Testis (tissue), 3 donors: Measurements from ENCODE around the gene FSTL4. TPM values are rescaled to one million over a fixed set of nuclear protein-coding genes. Genes with fewer than 3 reads are reported as not detected.

Experiments
- DNase-seq: peaks from one replicate; pipeline ENCODE4 v3.0.0-alpha.2; 2019
- H3K27ac ChIP-seq, 2 donors: fragments of 200-600 bp; sonication (generic); one replicate each; pipeline ENCODE4 v1.5.1; 2019
- H3K27me3 ChIP-seq: fragments of 200-600 bp; sonication (generic); one replicate; pipeline ENCODE4 v1.5.1; 2019
- H3K36me3 ChIP-seq: fragments of 200-600 bp; sonication (generic); one replicate; pipeline ENCODE4 v1.5.1; 2017; ENCODE audit warnings: low read depth; ENCODE audit errors: missing control alignments
- H3K4me1 ChIP-seq: fragments of 200-600 bp; sonication (generic); one replicate; pipeline ENCODE4 v1.5.1; 2019
- H3K4me3 ChIP-seq, 2 donors: fragments of 200-600 bp; sonication (generic); one replicate each; pipeline ENCODE4 v1.5.1; 2017 to 2019
- H3K9me3 ChIP-seq: fragments of 200-600 bp; sonication (generic); one replicate; pipeline ENCODE4 v1.5.1; 2017
- CTCF ChIP-seq, 3 experiments: fragments of 450-650 bp in 2 of 3; fragments of 200-600 bp in 1 of 3; sonication (generic) in 1 of 3; IDR thresholded peaks; one replicate each; pipeline ENCODE4 v1.5.1; 2016 to 2019; ENCODE audit warnings: antibody characterized with exemption in 3 of 3, mild to moderate bottlenecking in 2 of 3, moderate library complexity in 1 of 3
- POLR2A ChIP-seq: fragments of 450-650 bp; IDR thresholded peaks from one replicate; pipeline ENCODE4 v1.6.1; 2017; ENCODE audit warnings: antibody characterized with exemption, mild to moderate bottlenecking, moderate library complexity
- WGBS, 2 donors: methylation state at CpG; one replicate each; pipeline ENCODE4 v1.1.5; 2018; 5-methylcytosine and 5-hydroxymethylcytosine counted together
- intact Hi-C: fragments of 100-400 bp; cut with DNase I; formaldehyde crosslinking; loops from one replicate; pipeline ENCODE4 v1.15.1; 2023; ENCODE audit warnings: low total_unique reads
- polyA plus RNA-seq: library from polyadenylated mRNA; stranded (reverse); fragments of 350-450 nt; fragmentation: Illumina TruSeq; extraction: RNeasy Lipid Tissue Mini Kit (QIAGEN cat#74804); gene quantifications from one replicate; pipeline ENCODE4 v1.2.3, GENCODE V29; 2014; ENCODE audit warnings: low read depth, low replicate concordance; ENCODE audit not compliant: insufficient read depth
- total RNA-seq, 2 donors: library from RNA; depleted of rRNA; stranded (reverse); fragments of >200 nt; gene quantifications; one replicate each; pipeline ENCODE4 v1.2.3, GENCODE V29; 2016

The FSTL4 gene
- total and polyA plus RNA-seq, 3 donors from 2014 or later, result 7.1 to 8.6 (median 7.4) TPM

- H3K9me3 ChIP-seq, result no peaks in the 10 kb centered on the region
- DNase-seq, result no peak
- H3K4me1 ChIP-seq, result no peaks in the 10 kb centered on the region
- no peak overlapping the region for H3K27ac ChIP-seq
- no peak overlapping the region for H3K4me3 ChIP-seq
- H3K27me3 ChIP-seq, result no peaks in the 10 kb centered on the region
- 88 to 95% methylated on average over 3 of the region's 3 CpGs for WGBS, 2 donors
- intact Hi-C loops, result no loop called here
- H3K36me3 ChIP-seq, result no peaks in the 10 kb centered on the region
- TF ChIP-seq POLR2A (no peak), CTCF (IDR thresholded peaks at IDR 0.05) (no peak)
These were observed 316.8 kb downstream of the FSTL4 start for GRCh38 chr5:133295520-133295919.

GRCh38 chr5:133294380-133294779 lies 318.0 kb downstream of the FSTL4 start:
- no peak overlapping the region for H3K4me3 ChIP-seq
- DNase-seq, result no peak
- intact Hi-C loops, result no loop called here
- H3K9me3 ChIP-seq, result no peaks in the 10 kb centered on the region
- H3K4me1 ChIP-seq, result no peaks in the 10 kb centered on the region
- TF ChIP-seq CTCF (IDR thresholded peaks at IDR 0.05), result no peak
- TF ChIP-seq POLR2A, result no peak
- H3K27me3 ChIP-seq, result no peaks in the 10 kb centered on the region
- 68 to 84% methylated on average over 3 of the region's 3 CpGs for WGBS, 2 donors
- no peaks in the 10 kb centered on the region for H3K36me3 ChIP-seq
- H3K27ac ChIP-seq, result no peak overlapping the region

GRCh38 chr5:133293960-133294359 lies 318.4 kb downstream of the FSTL4 start:
- no peaks in the 10 kb centered on the region for H3K9me3 ChIP-seq
- DNase-seq, result no peak
- intact Hi-C loops, result no loop called here
- H3K4me1 ChIP-seq, result no peaks in the 10 kb centered on the region
- H3K27ac ChIP-seq, result no peak overlapping the region
- H3K36me3 ChIP-seq, result no peaks in the 10 kb centered on the region
- no peaks in the 10 kb centered on the region for H3K27me3 ChIP-seq
- TF ChIP-seq CTCF (IDR thresholded peaks at IDR 0.05) (no peak), POLR2A (no peak)
- no peak overlapping the region for H3K4me3 ChIP-seq
- WGBS, 2 donors, result 74 to 83% methylated on average over 7 of the region's 7 CpGs

GRCh38 chr5:133292300-133292699 lies 320.0 kb downstream of the FSTL4 start:
- no peaks in the 10 kb centered on the region for H3K4me1 ChIP-seq
- H3K36me3 ChIP-seq, result no peaks in the 10 kb centered on the region
- no peak overlapping the region for H3K4me3 ChIP-seq
- intact Hi-C loops, result no loop called here
- DNase-seq, result no peak
- H3K9me3 ChIP-seq, result no peaks in the 10 kb centered on the region
- TF ChIP-seq CTCF (IDR thresholded peaks at IDR 0.05) (no peak), POLR2A (no peak)
- no peaks in the 10 kb centered on the region for H3K27me3 ChIP-seq
- WGBS, 2 donors, result 77 to 100% methylated on average over 2 of the region's 2 CpGs
- H3K27ac ChIP-seq, result no peak overlapping the region

GRCh38 chr5:133291524-133291923 lies 320.8 kb downstream of the FSTL4 start:
- TF ChIP-seq CTCF (IDR thresholded peaks at IDR 0.05) (no peak), POLR2A (no peak)
- Histone ChIP-seq H3K27ac (no peak overlapping the region), H3K4me1 (no peaks in the 10 kb centered on the region), H3K27me3 (no peaks in the 10 kb centered on the region), H3K36me3 (no peaks in the 10 kb centered on the region), H3K9me3 (no peaks in the 10 kb centered on the region), H3K4me3 (no peak overlapping the region)
- intact Hi-C loops, result no loop called here
- 94 to 96% methylated on average over 4 of the region's 4 CpGs for WGBS, 2 donors
- DNase-seq, result no peak
